NT2/D1 (cell line): ENCODE measurements around the gene TUFM.
A peak's percentile ranks its signal among the peaks of the same experiment; 100 is the strongest.

Experiments
- DNase-seq: peaks from one replicate; pipeline ENCODE4 v3.0.0-alpha.2; 2011; ENCODE audit warnings: low read depth, low spot score
- H3K27me3 ChIP-seq: 2 replicates; pipeline ENCODE4 v1.6.0; 2011; ENCODE audit warnings: mild to moderate bottlenecking; ENCODE audit not compliant: insufficient read length, insufficient read depth
- H3K36me3 ChIP-seq: 2 replicates; pipeline ENCODE4 v1.6.1; 2011; ENCODE audit warnings: mild to moderate bottlenecking, low read length, mixed read lengths; ENCODE audit not compliant: insufficient read depth, insufficient read length
- H3K4me1 ChIP-seq: 2 replicates; pipeline ENCODE4 v1.5.1; 2011; ENCODE audit not compliant: insufficient read depth, insufficient read length
- H3K4me3 ChIP-seq: 2 replicates; pipeline ENCODE4 v1.5.1; 2011; ENCODE audit warnings: low read depth; ENCODE audit not compliant: insufficient read length
- H3K9ac ChIP-seq: 2 replicates; pipeline ENCODE4 v1.6.0; 2011; ENCODE audit warnings: low read depth; ENCODE audit not compliant: insufficient read length
- H3K9me3 ChIP-seq: 2 replicates; pipeline ENCODE4 v1.5.1; 2011; ENCODE audit warnings: mild to moderate bottlenecking, low read length; ENCODE audit not compliant: insufficient read depth
- SUZ12 ChIP-seq: IDR thresholded peaks from 2 replicates; pipeline ENCODE4 v1.6.1; 2011; ENCODE audit not compliant: insufficient read length, insufficient read depth; ENCODE audit errors: extremely low read depth
- YY1 ChIP-seq: IDR thresholded peaks from 2 replicates; pipeline ENCODE4 v1.6.1; 2011; ENCODE audit not compliant: insufficient read length, insufficient read depth
- ZNF274 ChIP-seq: IDR thresholded peaks from 2 replicates; pipeline ENCODE4 v1.6.1; 2011; ENCODE audit warnings: mild to moderate bottlenecking, low read depth, low read length

The TUFM gene

GRCh38 chr16:28836761-28837064, 9.4 kb downstream of the TUFM start:
- H3K27me3 ChIP-seq = no peaks in the 10 kb centered on the region
- no peak for TF ChIP-seq SUZ12
- TF ChIP-seq ZNF274 = no peak
- TF ChIP-seq YY1 = no peak
- H3K36me3 ChIP-seq = peaks cover 81% of the 10 kb centered on the region

GRCh38 chr16:28835864-28836760, 10.0 kb downstream of the TUFM start:
- Histone ChIP-seq H3K27me3 (no peaks in the 10 kb centered on the region), H3K9me3 (no peaks in the 10 kb centered on the region), H3K36me3 (peaks cover 83% of the 10 kb centered on the region), H3K4me3 (no peak overlapping the region), H3K9ac (no peak overlapping the region), H3K4me1 (peaks cover 4% of the 10 kb centered on the region)
- no peak for TF ChIP-seq YY1
- no peak for DNase-seq

More at GRCh38 chr16:28836761-28837064, 9.4 kb downstream of the TUFM start:
- peaks cover 4% of the 10 kb centered on the region for H3K4me1 ChIP-seq
- no peaks in the 10 kb centered on the region for H3K9me3 ChIP-seq
- H3K9ac ChIP-seq = no peak overlapping the region
- H3K4me3 ChIP-seq = no peak overlapping the region
- DNase-seq = no peak

- TF ChIP-seq ZNF274 = no peak
- TF ChIP-seq YY1 = no peak
- no peak for TF ChIP-seq SUZ12
- Histone ChIP-seq H3K9me3 (no peaks in the 10 kb centered on the region), H3K4me1 (peaks cover 4% of the 10 kb centered on the region), H3K36me3 (peaks cover 92% of the 10 kb centered on the region), H3K9ac (no peak overlapping the region), H3K4me3 (no peak overlapping the region), H3K27me3 (no peaks in the 10 kb centered on the region)
- DNase-seq = no peak
These were observed 11.0 kb downstream of the TUFM start for GRCh38 chr16:28834873-28835863.

DNA sequence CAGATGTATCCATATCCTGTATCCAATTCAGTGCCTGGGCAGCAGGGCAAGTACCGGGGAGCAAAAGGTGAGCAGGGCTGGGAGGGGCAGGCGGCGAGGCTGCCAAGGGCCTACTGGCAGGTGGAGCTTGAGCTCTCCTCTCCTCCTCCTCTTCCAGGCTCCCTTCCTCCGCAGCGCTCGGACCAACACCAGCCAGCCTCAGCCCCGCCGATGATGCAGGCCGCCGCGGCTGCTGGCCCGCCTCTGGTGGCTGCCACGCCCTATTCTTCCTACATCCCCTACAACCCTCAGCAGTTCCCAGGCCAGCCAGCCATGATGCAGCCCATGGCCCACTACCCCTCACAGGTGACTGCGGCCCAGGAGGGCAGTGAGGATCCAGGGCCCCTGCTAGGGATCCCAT, 11.8 kb downstream of the TUFM start:
- H3K4me1 ChIP-seq = peaks cover 4% of the 10 kb centered on the region
- no peak overlapping the region for H3K4me3 ChIP-seq
- no peaks in the 10 kb centered on the region for H3K9me3 ChIP-seq
- no peak for TF ChIP-seq ZNF274
- TF ChIP-seq SUZ12 = no peak
- no peak for TF ChIP-seq YY1
- no peak overlapping the region for H3K9ac ChIP-seq
- H3K36me3 ChIP-seq = peaks cover 98% of the 10 kb centered on the region
- no peak for DNase-seq
- no peaks in the 10 kb centered on the region for H3K27me3 ChIP-seq

- Histone ChIP-seq H3K9ac (no peak overlapping the region), H3K4me3 (no peak overlapping the region), H3K36me3 (peaks cover 98% of the 10 kb centered on the region), H3K27me3 (no peaks in the 10 kb centered on the region), H3K4me1 (no peaks in the 10 kb centered on the region), H3K9me3 (no peaks in the 10 kb centered on the region)
- TF ChIP-seq YY1 = no peak
- no peak for TF ChIP-seq SUZ12
- no peak for TF ChIP-seq ZNF274
- no peak for DNase-seq
These were observed 15.6 kb downstream of the TUFM start for GRCh38 chr16:28830531-28830930.

DNA sequence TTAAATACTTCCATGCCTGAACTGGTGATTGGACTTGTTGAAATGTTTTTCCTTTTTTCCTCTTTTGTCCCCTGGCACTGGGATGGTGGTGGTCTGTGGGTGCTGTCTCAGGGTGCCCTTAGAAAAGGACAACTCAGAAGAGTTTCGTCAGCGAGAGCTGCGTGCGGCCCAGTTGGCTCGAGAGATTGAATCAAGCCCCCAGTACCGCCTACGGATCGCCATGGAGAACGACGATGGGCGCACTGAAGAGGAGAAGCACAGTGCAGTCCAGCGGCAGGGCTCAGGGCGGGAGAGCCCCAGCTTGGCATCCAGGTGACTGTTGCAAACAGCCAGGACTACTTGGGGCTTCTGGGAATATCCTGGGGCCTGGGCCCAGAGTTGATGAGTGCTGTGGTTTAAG, 16.4 kb downstream of the TUFM start:
- H3K27me3 ChIP-seq = no peaks in the 10 kb centered on the region
- H3K9ac ChIP-seq = no peak overlapping the region
- DNase-seq = no peak
- TF ChIP-seq ZNF274 = no peak
- no peak for TF ChIP-seq YY1
- no peak for TF ChIP-seq SUZ12
- H3K36me3 ChIP-seq = peaks cover 98% of the 10 kb centered on the region
- no peaks in the 10 kb centered on the region for H3K9me3 ChIP-seq
- H3K4me3 ChIP-seq = no peak overlapping the region
- peaks cover 2% of the 10 kb centered on the region for H3K4me1 ChIP-seq

DNA sequence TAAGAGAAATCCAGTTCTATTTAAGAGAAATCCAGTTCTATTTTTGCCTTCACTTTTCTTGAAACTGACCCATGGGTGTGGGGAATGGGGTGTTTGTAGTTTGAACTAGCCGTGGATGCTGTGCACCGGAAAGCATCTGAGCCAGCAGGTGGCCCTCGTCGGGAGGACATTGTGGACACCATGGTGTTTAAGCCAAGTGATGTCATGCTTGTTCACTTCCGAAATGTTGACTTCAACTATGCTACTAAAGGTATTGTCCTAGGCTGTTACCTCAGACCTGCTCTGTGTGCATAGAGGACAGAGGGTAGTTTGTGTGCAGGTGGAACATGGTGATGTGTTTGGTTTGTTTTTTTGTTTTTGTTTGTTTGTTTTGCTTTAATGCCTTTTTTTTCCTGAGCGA, 20.0 kb downstream of the TUFM start:
- DNase-seq = no peak
- Histone ChIP-seq H3K36me3 (peaks cover 63% of the 10 kb centered on the region), H3K4me3 (no peak overlapping the region), H3K9ac (peak overlapping the region; percentile 8), H3K27me3 (no peaks in the 10 kb centered on the region), H3K4me1 (peaks cover 5% of the 10 kb centered on the region), H3K9me3 (no peaks in the 10 kb centered on the region)
- TF ChIP-seq YY1 (no peak), ZNF274 (no peak), SUZ12 (no peak)
